GM23248 (cell line): ENCODE measurements around the gene H6PD. TPM values are rescaled to one million over a fixed set of nuclear protein-coding genes. Genes with fewer than 3 reads are reported as not detected.

ENCODE experiments used
- DNase-seq: peaks from one replicate; pipeline ENCODE4 v3.0.0-alpha.2; 2015
- H2AFZ ChIP-seq: fragments of 200-600 bp; sonication (generic); 2 replicates; pipeline ENCODE4 v1.6.1; 2016; ENCODE audit warnings: antibody characterized with exemption
- H3F3A ChIP-seq: fragments of 200-600 bp; sonication (generic); 2 replicates; pipeline ENCODE4 v1.6.1; 2016; ENCODE audit warnings: mild to moderate bottlenecking, antibody characterized with exemption, mixed run types; ENCODE audit not compliant: insufficient read depth
- H3K27ac ChIP-seq: fragments of 200-600 bp; sonication (generic); 2 replicates; pipeline ENCODE4 v1.5.1; 2016; ENCODE audit warnings: mild to moderate bottlenecking
- H3K27me3 ChIP-seq: fragments of 200-600 bp; sonication (generic); replicated peaks from 2 replicates; pipeline ENCODE4 v1.6.1; 2016; ENCODE audit warnings: mild to moderate bottlenecking; ENCODE audit not compliant: insufficient read depth
- H3K36me3 ChIP-seq: fragments of 200-600 bp; sonication (generic); 2 replicates; pipeline ENCODE4 v1.6.1; 2016; ENCODE audit warnings: low read depth, mild to moderate bottlenecking
- H3K4me1 ChIP-seq: fragments of 200-600 bp; sonication (generic); 2 replicates; pipeline ENCODE4 v1.6.1; 2016; ENCODE audit warnings: mild to moderate bottlenecking; ENCODE audit not compliant: insufficient read depth
- H3K4me2 ChIP-seq: fragments of 200-600 bp; sonication (generic); one replicate; pipeline ENCODE4 v1.6.1; 2016; ENCODE audit warnings: mild to moderate bottlenecking; ENCODE audit not compliant: unreplicated experiment
- H3K4me3 ChIP-seq: fragments of 200-600 bp; sonication (generic); 2 replicates; pipeline ENCODE4 v1.5.1; 2016; ENCODE audit warnings: mild to moderate bottlenecking
- H3K79me2 ChIP-seq: fragments of 200-600 bp; sonication (generic); 2 replicates; pipeline ENCODE4 v1.6.1; 2016; ENCODE audit warnings: mild to moderate bottlenecking; ENCODE audit not compliant: insufficient read depth
- H3K9ac ChIP-seq: fragments of 200-600 bp; sonication (generic); 2 replicates; pipeline ENCODE4 v1.6.1; 2016; ENCODE audit warnings: mild to moderate bottlenecking
- H3K9me2 ChIP-seq: fragments of 200-600 bp; sonication (generic); 2 replicates; pipeline ENCODE4 v1.6.1; 2016; ENCODE audit warnings: mixed run types, mild to moderate bottlenecking, moderate library complexity; ENCODE audit not compliant: insufficient read depth
- H3K9me3 ChIP-seq: fragments of 200-600 bp; sonication (generic); one replicate; pipeline ENCODE4 v1.6.1; 2017; ENCODE audit warnings: low read depth
- H4K20me1 ChIP-seq: fragments of 200-600 bp; sonication (generic); 2 replicates; pipeline ENCODE4 v1.6.0; 2016; ENCODE audit not compliant: insufficient read depth
- EZH2 ChIP-seq: fragments of 200-600 bp; sonication (generic); IDR thresholded peaks from 2 replicates; pipeline ENCODE4 v1.6.1; 2018; ENCODE audit warnings: antibody characterized with exemption, mild to moderate bottlenecking; ENCODE audit not compliant: insufficient read depth, poor library complexity, severe bottlenecking
- EZH2phosphoT487 ChIP-seq: fragments of 200-600 bp; sonication (generic); IDR thresholded peaks from 2 replicates; pipeline ENCODE4 v1.6.1; 2018; ENCODE audit warnings: antibody characterized with exemption, moderate library complexity, mild to moderate bottlenecking, low read depth; ENCODE audit not compliant: insufficient read depth
- WGBS, 2 experiments: methylation state at CpG; one replicate each; pipeline ENCODE4 v1.1.6; 2015 to 2017; ENCODE audit warnings: low lambda C conversion rate in 2 of 2, low coverage in 1 of 2; ENCODE audit errors: missing lambda C conversion rate in 2 of 2; 5-methylcytosine and 5-hydroxymethylcytosine counted together
- in situ Hi-C: fragments of 300-500 bp; cut with MboI; formaldehyde crosslinking; loops from 2 replicates; pipeline ENCODE4 v1.15.0; 2020
- polyA plus RNA-seq: library from polyadenylated mRNA; unstranded; fragments of >200 nt; fragmentation: Nextera tagmentation; extraction: Ambion mirVana; gene quantifications from 2 replicates; pipeline ENCODE4 v1.2.1, GENCODE V29; 2016
- total RNA-seq: library from RNA; depleted of rRNA; stranded (reverse); fragments of >200 nt; shearing (Covaris generic); gene quantifications from 2 replicates; pipeline ENCODE4 v1.2.3, GENCODE V29; 2014

The H6PD gene
- total and polyA plus RNA-seq, 2 experiments from 2014 or later, result 16.1 to 29.6 TPM

GRCh38 chr1:9284061-9284460 lies 49.5 kb downstream of the H6PD start:
- no peaks in the 10 kb centered on the region for H4K20me1 ChIP-seq
- H3F3A ChIP-seq, result peaks cover 10% of the 10 kb centered on the region; the same call in 1 of the 2 replicates
- in situ Hi-C loops, result loop anchor here (10.0 kb wide), 1 partner anchor 201 kb away; no protein-coding TSS in a partner anchor
- peaks cover 33% of the 10 kb centered on the region for H3K4me1 ChIP-seq
- no peaks in the 10 kb centered on the region for H3K27me3 ChIP-seq
- H3K27ac ChIP-seq, result no peak overlapping the region
- 97 to 100% methylated on average over 2 of the region's 2 CpGs for WGBS, 2 experiments
- H2AFZ ChIP-seq, result no peak overlapping the region
- H3K9ac ChIP-seq, result no peak overlapping the region
- DNase-seq, result no peak
- no peak overlapping the region for H3K4me3 ChIP-seq
- no peaks in the 10 kb centered on the region for H3K9me3 ChIP-seq
- no peaks in the 10 kb centered on the region for H3K79me2 ChIP-seq
- no peak overlapping the region for H3K4me2 ChIP-seq
- TF ChIP-seq EZH2phosphoT487 (no peak), EZH2 (no peak)
- no peaks in the 10 kb centered on the region for H3K36me3 ChIP-seq
- no peaks in the 10 kb centered on the region for H3K9me2 ChIP-seq

- H3K9ac ChIP-seq, result no peak overlapping the region
- H3K4me1 ChIP-seq, result peaks cover 27% of the 10 kb centered on the region
- H3K4me2 ChIP-seq, result no peak overlapping the region
- no peaks in the 10 kb centered on the region for H3K9me3 ChIP-seq
- no peak overlapping the region for H3K27ac ChIP-seq
- H4K20me1 ChIP-seq, result no peaks in the 10 kb centered on the region
- no peaks in the 10 kb centered on the region for H3K36me3 ChIP-seq
- no peaks in the 10 kb centered on the region for H3K79me2 ChIP-seq
- no peak overlapping the region for H3K4me3 ChIP-seq
- DNase-seq, result no peak
- TF ChIP-seq EZH2phosphoT487 (no peak), EZH2 (no peak)
- in situ Hi-C loops, result loop anchor here (10.0 kb wide), 1 partner anchor 198 kb away; no protein-coding TSS in a partner anchor
- peaks cover 16% of the 10 kb centered on the region for H3F3A ChIP-seq
- H3K27me3 ChIP-seq, result no peaks in the 10 kb centered on the region
- no peaks in the 10 kb centered on the region for H3K9me2 ChIP-seq
- WGBS, 2 experiments, result 67 to 72% methylated on average over 6 of the region's 6 CpGs
- H2AFZ ChIP-seq, result no peak overlapping the region
Measured at GRCh38 chr1:9286556-9286955, 52.0 kb downstream of the H6PD start.

- peaks cover 16% of the 10 kb centered on the region for H3F3A ChIP-seq
- 12% methylated on average over 6 of the region's 6 CpGs for WGBS, 2 experiments
- no peaks in the 10 kb centered on the region for H3K36me3 ChIP-seq
- H3K4me2 ChIP-seq, result peak overlapping the region; percentile 19
- no peaks in the 10 kb centered on the region for H3K9me3 ChIP-seq
- H3K9ac ChIP-seq, result 0 out of 2 replicates have a peak overlapping the region, but pooled peaks have one; percentile 7
- peaks cover 6% of the 10 kb centered on the region; the same call in 1 of the 2 replicates for H3K79me2 ChIP-seq
- peaks cover 16% of the 10 kb centered on the region for H3K4me1 ChIP-seq
- TF ChIP-seq EZH2phosphoT487, result no peak
- TF ChIP-seq EZH2, result no peak
- DNase-seq, result peak; percentile 66
- no peak overlapping the region for H3K4me3 ChIP-seq
- H3K27ac ChIP-seq, result peak overlapping the region; percentile 87
- no peaks in the 10 kb centered on the region for H3K27me3 ChIP-seq
- in situ Hi-C loops, result loop anchor here (10.0 kb wide), 1 partner anchor 196 kb away; no protein-coding TSS in a partner anchor
- no peak overlapping the region for H2AFZ ChIP-seq
- no peaks in the 10 kb centered on the region for H3K9me2 ChIP-seq
- H4K20me1 ChIP-seq, result no peaks in the 10 kb centered on the region
Measured at GRCh38 chr1:9289090-9289534, 54.5 kb downstream of the H6PD start.

- in situ Hi-C loops, result loop anchor here (10.0 kb wide), 1 partner anchor 195 kb away; no protein-coding TSS in a partner anchor
- Histone ChIP-seq H4K20me1 (no peaks in the 10 kb centered on the region), H3K27me3 (no peaks in the 10 kb centered on the region), H3K9me2 (no peaks in the 10 kb centered on the region), H3K9ac (peak overlapping the region; percentile 62), H3K9me3 (no peaks in the 10 kb centered on the region), H2AFZ (no peak overlapping the region), H3K4me2 (peak overlapping the region; percentile 27), H3K36me3 (no peaks in the 10 kb centered on the region), H3K27ac (peak overlapping the region; percentile 87), H3K4me3 (no peak overlapping the region), H3K79me2 (peaks cover 13% of the 10 kb centered on the region), H3K4me1 (peaks cover 23% of the 10 kb centered on the region), H3F3A (peaks cover 17% of the 10 kb centered on the region)
- DNase-seq, result peak; percentile 94
- WGBS, 2 experiments, result 1 to 3% methylated on average over 5 of the region's 5 CpGs
- no peak for TF ChIP-seq EZH2
- no peak for TF ChIP-seq EZH2phosphoT487
Measured at GRCh38 chr1:9289711-9290485, 55.3 kb downstream of the H6PD start.
